C4-2B (cell line): ENCODE data around the gene SKI.

Experiments used
- ZFX ChIP-seq: fragments of 450-650 bp; IDR thresholded peaks from 2 replicates; pipeline ENCODE4 v1.6.1; 2017
- TF ChIP-seq, protein P1 (sequence below): fragments of 450-650 bp; conservative IDR thresholded peaks from 2 replicates; pipeline ENCODE4 v1.5.1; 2017; ENCODE audit warnings: mild to moderate bottlenecking

DNA sequence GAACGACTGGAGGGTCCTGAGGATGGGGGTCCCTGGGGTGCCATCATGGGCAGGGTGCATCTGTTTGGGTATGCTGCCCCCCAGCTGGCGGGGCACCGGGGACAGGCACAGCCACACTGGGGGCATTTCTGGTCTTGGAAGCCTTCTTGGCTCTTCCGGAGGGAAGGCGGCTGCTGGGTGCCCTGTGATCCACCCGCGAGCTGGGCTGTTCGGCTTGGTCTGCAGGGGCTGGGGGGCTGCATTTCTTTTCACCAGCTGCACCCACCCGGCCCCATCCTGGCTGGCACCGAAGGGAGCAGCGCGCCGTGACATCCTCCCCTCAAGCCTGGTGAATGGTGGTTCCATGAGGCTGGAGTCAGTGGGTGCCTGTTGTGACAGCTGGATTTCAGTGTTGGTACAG lies 45.7 kb upstream of the SKI start:
- TF ChIP-seq, protein P1, sequence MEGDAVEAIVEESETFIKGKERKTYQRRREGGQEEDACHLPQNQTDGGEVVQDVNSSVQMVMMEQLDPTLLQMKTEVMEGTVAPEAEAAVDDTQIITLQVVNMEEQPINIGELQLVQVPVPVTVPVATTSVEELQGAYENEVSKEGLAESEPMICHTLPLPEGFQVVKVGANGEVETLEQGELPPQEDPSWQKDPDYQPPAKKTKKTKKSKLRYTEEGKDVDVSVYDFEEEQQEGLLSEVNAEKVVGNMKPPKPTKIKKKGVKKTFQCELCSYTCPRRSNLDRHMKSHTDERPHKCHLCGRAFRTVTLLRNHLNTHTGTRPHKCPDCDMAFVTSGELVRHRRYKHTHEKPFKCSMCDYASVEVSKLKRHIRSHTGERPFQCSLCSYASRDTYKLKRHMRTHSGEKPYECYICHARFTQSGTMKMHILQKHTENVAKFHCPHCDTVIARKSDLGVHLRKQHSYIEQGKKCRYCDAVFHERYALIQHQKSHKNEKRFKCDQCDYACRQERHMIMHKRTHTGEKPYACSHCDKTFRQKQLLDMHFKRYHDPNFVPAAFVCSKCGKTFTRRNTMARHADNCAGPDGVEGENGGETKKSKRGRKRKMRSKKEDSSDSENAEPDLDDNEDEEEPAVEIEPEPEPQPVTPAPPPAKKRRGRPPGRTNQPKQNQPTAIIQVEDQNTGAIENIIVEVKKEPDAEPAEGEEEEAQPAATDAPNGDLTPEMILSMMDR = no peak
- TF ChIP-seq ZFX = no peak
